ENCODE data around the gene ERBB4.

Gene ERBB4

DNA sequence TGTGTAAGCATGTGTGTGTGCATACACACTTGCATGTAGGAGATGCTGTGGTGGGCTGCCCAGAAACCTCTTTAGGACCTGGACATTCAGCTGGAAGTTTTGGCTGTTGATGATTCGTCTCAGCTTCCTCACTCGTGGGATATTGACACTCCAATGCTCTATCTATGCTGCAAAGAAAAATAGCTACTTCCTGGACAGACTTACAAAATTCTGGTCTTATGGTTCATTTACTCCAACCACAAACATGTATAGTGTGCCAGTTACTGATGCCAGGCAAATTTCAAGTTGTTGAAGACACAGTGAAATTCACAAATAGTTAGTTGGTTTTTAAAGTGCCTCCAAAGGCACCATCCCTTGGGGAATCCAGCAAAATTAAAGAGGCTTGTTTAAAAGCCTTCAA, 1099.6 kb downstream of the ERBB4 start:
- no peak for DNase-seq

DNA sequence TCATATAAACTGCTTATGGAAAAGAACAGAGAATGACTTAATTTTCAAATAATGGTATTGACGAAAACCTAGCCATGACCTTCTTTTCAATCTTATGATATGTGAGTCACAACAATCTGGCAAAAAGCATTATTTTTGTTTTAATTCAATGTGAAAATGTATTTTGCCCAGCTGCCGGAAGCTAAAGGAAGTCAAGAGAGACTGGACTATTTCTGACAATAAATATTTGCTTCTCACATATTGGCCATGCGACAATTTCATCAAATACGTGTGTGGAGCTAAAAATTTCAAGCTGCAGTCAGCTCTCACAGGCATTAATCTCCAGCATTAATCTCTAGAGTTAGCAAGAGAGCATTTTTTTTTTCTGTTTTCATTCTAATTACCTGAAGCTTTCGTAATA, 1101.2 kb downstream of the ERBB4 start:
- DNase-seq, result no peak

DNA sequence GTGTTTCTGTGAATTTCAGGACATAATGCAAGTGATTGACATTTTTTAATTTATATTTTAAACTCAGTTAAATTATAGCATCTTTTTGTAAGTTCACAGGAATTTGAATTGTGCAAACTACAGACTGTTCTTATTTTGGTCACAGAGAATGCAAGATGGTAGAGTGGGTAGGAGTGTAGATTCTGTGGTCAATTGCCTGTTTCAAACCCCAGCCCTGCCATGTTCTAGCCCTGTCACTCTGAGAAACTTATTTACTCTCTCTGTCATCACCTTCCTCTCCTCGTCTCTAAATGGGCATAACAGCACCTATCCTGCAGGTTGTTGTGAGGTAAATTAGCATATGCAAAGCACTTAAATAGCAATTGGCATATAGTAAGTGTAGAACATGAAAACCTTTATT, 1102.4 kb downstream of the ERBB4 start:
- DNase-seq, result no peak

DNA sequence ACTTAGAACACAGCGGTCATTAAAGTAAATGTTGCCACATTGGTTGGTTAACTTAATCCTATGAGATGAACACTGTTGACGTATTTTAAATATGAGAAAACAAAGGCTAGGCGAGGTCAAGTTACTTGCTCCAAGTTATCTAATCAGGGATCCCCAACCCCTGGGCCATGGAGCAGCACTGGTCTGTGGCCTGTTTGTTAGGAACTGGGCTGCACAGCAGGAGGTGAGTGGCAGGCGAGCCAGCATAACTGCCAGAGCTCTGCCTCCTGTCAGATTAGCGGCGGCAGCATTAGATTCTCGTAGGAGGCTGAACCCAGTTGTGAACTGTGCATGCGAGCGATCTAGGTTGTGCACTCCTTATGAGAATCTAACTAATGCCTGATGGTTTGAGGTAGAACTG, 1103.3 kb downstream of the ERBB4 start:
- no peak for DNase-seq

DNA sequence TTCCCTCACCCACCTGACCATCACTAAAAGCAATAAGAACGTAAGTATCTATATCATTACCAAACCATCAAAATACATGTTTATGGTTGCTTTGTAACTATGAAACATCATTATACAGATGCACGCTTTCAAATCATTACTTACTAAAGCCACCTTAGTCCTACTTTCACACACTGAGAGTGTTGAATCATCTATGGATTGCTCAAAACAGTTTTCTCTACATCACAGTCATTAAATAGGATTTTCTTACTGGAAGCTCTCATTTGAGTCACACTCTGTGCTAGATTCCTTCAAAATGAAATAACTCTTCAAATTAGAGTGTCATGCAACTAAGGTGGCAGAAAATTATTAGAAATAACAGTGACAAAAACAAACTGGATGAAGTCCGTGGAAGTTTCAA, 1103.8 kb downstream of the ERBB4 start:
- DNase-seq, result no peak

DNA sequence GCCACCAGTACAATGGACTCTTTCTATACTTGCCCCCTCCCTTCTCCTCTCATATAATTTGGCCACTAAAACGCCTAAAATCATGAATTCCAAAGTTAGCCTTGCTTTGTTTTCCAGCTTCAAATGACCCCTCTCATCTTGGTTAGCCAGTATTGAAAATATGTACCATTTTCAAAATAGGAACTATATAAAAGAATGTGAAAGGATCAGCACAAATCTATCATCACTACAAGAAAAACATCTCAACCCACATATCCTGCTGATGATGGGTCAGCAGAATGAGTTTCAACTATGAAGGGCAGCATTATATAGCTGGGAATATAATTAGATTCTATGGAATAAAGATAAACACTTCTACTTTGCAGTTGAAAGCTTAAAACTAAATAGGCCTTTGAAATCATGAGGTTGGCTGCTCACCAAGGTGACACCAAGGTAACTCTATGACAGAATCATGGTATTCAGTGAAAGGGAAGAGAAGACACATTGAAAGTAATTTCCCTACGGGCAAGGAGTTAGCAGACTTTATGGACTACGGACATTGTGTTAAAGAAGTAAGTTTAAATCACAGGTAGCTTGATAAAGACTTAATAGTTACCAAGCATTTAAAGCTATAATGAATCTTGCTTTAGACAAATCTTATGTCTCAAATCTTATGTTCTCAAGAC, 1109.2 kb downstream of the ERBB4 start:
- no peak for DNase-seq

DNA sequence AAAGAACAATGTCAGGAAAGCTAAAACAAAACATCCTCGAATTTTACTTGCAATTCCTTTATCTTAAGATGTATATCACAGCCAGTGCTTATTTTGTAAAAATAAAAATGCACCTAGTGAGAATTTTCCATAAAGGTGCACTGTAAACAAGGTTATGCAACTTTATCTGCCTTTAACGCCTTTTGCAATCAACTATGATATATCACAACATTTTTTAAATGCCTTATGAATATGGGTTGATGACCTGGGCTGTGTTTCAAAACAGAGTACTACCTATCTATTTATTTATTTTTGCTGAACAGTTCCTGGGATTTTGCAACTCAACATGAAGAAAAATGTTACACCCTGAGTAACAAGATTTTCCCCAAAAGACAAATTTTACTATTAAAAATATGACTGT, 1112.4 kb downstream of the ERBB4 start:
- no peak for DNase-seq

DNA sequence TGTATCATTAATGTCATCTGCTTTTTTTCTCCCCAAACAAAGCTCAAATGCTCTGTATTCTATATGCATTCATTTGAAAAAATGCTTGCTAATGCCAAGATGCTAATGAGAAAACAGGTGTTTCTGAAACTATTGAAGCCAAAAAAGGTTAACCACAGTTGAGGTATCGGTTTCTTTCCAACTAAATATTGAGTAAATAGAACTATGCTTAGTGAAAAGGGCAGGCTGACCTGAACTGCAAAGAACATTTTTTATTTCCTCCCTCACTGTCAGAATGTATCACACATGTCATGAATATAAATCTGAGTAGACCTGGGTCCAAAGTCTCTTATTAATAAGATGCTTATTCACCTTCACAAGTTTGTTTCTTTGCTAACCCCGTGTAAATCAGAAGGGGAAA, 1115.6 kb downstream of the ERBB4 start:
- DNase-seq, result no peak

DNA sequence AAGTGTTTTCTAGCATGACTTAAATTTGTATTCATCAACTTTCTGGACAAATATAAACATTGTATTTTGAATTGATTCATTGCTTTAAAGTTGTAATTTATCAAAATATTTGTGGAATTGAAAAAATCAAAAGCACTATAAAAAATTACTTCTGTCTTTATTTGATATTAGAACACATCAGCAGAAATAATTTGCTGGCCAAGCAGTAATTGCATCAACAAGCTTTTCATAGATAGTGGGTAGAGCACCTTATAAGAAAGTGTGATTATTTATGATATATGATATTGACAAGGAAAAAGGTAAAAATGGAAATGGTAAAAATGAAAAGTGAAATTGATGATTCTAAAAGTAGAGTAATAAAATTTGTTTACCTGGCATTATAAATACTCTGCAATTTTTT, 1121.1 kb downstream of the ERBB4 start:
- no peak for DNase-seq

DNA sequence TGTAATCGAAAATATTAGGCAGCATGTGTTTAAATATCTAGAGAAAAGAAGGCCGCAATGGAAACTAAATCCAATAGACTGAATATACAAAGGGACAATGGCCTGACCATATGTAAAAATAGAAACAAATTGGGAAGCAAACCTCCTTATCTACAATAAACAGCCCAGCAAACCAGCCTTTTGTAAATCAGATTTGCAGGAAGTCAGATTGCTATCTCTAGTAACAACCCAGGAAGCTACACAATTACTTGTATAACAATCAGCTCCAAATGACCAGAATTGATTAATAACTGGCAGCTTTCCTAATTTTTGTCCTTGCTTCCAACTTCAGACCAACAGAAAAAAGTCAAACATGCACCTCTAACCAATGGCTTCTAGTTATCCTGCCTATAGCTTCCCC, 1122.2 kb downstream of the ERBB4 start:
- no peak for DNase-seq

DNA sequence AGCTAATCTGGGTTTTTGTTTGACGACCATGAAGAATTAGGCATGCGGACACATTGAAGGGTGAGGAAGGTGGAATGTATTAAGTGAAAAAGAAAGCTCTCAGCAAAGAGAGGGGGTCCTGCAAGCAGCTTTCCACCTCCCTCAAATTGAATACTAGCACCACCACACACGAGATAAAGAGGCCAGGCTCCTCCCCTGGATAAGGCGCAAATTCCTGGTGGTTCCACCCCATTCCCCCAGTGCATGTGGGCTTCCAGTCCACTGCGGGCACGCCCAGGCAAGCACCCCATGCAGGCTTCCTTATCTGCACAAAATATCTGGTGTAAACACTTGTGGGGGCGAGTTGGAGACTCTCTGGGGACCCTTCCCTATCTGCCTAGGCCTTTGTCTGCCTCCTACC, 1124.9 kb downstream of the ERBB4 start:
- no peak for DNase-seq

DNA sequence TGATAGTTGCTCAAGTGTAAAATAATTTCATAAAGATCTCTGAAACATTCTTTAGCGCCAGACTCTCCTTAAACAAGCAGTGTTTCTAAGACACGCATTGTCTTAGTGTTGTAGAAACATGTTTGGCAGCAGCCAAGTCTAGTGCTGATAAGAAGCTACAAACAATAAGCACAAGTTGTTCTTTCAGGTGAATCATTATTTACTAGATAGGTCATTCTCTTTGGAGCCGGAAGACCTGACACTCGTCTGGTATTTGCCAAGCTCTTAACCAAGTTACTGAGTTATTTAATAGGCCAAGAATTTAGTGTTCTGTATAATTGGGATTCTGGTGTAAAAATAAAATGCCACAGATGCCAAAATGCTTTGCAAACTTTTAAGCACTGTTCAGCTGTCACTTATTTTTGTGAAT, 1130.1 kb downstream of the ERBB4 start:
- no peak for DNase-seq

DNA sequence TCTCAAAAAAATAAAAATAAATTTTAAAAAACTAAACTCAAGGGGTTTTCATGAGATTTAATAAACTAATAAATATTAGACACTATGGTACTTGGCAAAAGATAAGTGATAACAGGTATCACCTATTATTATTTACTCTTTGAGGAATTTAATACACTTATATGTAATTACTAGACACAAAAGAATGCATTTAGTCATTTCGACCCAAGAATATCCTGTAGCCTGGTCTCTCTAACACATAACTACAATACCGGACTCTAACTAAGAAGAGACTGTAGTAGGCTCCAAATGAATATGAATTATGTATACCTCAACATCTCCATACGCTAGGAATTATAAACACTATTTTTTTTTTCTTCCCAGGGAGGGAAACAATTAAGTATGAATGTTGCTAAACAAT, 1131.5 kb downstream of the ERBB4 start:
- no peak for DNase-seq

DNA sequence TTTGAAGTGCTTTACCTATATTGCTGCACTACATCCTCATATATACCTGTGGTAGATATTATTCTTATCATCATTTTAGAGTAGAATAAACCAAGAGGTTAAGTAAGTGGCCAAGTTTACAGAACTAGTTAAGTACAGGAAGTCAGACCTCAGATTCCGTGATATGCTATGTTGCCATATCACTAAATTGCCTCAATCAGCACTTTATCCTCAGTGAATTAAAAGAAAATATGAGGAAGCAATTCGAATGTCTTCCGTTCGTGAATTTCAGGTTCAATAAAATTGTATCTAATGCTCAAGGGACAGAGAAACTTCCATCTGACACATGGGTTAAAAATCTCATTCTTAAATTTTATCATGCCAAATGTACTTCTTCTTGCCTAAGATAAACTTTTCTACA, 1133.6 kb downstream of the ERBB4 start:
- DNase-seq, result no peak

DNA sequence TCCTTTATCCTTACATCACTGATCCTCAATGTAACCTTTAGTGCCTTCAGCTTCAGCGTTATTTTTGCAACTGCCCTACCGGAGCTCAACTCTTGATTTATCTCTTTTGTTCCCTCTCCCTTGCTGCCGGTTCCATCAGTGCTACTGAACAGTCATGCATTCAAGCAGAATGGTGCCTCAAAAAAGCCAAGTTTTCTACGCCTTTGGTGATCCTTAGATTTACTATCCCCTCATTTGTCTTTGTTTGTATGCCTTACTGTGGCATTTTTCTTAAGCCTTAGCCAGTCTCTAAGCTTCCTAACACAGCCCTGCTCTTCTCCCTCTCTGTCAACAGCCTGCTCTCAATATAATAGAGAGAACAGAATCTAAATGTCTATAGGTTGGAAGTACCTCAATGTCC, 1134.5 kb downstream of the ERBB4 start:
- DNase-seq, result no peak

DNA sequence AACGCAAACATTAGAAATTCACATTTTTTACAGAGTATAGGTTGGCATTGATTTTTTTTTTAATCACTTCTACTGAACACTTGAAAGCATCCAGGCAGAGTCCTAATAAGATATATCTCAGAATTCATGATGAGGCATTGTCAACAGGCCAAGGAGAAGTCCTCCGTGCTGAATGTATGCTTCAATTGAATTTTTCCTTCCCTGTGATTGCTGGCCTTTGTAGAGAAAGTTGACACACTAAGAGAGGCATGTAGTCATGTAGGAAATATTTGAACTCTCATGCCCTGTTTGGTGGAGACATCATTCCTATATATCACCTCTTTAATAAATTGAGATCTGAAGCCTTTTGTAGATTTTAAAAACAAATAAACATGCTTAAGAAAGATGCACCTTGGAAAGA, 1137.3 kb downstream of the ERBB4 start:
- no peak for DNase-seq

DNA sequence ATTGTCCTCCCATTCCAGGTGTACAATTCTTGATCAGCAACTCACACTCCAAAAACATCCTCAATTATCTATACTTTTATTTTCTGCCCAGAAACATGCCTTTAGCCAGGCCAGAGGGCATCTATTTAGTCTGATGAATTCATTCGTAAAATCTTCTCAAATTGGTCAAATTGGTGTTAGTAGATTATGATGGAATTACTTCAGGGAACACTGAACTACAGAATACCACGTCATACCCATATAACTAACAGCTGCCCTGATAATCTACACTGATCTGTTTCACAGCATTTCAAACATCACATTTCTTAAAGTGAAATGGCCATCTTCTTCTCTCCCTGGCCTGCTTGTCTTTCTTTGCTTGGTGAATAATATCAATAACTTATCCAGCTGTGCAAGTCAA, 1140.8 kb downstream of the ERBB4 start:
- no peak for DNase-seq

DNA sequence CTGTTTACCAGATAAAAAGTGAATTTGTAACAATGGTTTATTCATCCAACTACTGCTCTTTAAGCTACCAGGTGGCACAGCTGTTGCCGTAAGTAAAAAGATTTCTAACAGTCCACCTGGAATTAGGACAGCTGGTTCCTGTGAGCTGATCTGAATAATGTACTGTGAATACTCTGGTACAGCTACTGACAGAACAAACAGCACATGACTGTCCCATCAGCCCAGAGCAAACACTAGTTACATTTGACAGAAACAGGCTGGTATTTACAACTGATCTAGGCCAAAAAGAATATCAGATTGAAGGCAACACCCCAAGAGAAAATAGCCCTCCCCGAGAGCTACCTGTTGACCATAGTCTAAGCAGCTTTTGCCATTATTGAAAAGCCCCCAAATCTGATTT, 1141.8 kb downstream of the ERBB4 start:
- no peak for DNase-seq

DNA sequence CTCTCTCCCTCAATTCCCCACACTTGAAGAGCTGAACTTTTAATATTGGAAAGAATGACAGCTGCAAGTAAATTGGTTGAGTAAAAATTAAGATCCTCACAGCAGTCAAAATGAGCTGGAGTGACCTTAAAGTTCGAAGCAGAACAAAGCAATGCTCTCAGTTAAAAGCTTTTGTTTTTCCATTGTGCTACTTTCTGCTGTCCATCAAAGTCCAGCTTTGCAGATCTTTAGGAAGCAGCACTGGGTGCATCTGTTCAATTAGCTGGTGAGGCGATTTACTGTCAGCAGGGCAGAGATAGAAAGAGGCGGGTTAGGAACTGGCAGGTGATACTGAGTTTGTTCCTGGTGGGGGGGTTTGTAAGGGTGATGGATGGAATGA, 1147.4 kb downstream of the ERBB4 start:
- DNase-seq, result no peak

DNA sequence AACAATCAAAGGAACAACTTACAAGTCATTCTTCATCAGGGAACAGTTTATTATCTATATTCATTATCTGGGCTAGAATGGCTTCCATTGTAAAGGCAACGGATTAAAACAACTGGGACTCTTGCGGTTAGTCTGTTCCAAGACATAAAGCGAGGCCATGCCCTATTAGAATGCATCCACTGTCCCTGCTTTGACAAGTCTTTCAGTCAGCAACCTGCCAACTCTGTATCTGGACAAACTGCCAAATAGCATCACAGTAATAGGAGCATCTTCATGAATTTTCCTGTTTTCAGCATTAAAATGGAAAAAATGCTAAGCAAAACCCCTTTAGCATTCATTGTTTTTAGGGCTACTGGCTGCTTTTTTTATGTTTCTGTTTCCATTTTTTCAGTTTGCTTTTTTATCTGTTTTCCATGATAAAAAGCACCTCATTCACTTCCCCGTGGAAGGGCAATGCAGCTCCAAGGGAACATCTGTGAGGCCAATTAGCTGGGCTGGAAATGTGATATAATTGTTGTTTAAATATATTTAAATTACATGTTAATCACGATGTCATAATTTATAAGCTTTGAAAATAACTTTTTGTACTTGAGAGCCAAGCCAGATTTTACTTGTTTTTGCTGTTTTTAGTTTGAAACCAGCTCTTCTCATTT, 1147.9 kb downstream of the ERBB4 start:
- DNase-seq, result no peak

DNA sequence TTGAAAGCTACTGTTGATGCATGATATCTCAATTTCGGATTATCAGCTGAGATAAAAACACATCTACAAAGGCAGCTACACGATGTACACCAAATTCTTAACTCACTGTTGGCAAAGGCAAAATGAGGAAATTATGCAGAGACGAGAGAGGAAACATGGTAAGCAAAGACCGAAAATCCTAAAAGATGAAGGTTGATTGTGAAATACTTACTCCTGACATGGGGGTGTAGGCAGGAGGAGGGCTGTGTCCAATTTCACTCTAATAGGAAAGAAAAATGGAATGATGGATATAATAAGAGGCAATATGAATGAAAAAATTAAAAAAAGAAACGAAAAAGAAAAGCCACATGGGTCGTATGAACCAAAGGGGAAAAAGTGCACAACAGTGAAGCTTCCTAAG, 1150.9 kb downstream of the ERBB4 start:
- no peak for DNase-seq

DNA sequence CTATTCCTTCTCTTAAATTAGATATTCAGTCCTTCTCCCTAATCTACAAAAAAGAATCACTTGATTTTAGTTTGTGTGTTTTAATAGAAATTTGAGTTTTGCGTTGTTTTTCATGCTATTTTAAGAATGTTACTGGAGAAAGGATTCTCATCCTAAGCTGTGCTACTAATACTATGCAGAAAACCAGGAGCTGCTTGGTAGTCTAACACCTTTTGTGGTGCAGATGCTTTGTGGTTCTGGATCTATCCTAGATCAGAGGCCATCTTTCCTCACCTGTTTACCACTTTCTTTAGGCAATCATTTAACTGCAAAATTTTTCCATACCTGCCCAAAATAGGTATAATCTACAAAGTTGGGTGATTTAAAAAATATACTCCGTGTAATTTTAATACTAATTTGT, 1158.6 kb downstream of the ERBB4 start:
- DNase-seq, result no peak

DNA sequence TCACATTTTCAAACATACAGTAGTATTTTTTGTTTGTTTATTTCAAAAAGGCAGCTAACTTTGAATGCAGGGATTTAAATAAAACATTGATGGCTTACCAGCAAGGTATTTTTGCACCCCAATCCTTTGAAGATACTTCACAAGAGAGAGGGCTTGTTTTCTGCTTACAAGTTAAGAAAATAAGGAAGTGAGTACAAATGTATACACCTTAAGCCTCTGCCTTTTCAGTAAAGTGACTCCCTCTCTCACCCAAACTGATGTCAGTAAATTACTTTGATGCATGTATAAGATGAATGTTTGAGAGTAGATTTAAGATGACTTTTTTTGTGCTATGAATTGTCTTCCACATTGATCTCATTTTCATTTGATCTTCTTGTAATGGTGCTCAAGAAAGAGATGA, 1162.2 kb downstream of the ERBB4 start:
- DNase-seq, result no peak

DNA sequence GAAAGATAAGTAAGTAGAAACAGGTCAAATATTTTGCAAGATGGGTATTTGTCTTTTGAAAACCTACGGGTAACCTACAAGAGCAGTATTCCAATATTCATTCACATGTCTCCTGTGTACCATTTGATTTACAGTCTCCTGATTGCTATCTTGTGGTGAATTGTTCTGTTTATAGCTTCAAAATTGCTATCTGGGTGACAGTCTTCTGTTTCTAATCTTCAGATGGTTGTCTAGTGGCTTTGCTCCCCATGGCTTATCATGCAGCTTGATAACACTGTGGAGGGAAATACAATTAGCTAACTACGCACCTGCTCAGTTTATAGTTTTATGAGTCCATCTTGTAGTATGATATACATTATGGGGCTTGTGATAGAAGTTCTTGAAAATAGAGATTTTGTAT, 1165.4 kb downstream of the ERBB4 start:
- DNase-seq, result no peak

DNA sequence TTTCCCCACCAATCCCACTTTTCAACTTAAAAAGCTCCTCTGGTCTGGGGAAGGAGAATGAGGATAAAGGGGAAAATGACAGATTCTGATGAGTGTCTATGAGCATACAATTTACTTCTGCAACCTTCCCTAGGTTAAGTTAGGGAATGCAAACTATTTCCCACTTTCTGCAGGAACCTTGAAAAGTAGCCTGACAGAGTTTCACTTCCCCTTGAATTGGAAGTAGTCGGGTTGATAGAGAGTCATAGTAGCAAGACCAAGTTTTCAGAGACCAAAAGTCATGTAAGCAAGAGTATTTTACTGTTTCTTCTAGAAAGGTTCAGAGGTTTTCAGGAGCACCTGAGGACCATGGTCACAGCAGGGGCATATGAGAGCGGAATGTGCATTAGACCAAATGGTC, 1167.1 kb downstream of the ERBB4 start:
- no peak for DNase-seq
